ENCODE results near the gene BHLHE23.

- TF ChIP-seq CTCF (IDR thresholded peaks at IDR 0.05): no peak
- no peak for TF ChIP-seq POLR2AphosphoS5 (IDR thresholded peaks at IDR 0.05)
- TF ChIP-seq POLR2A (IDR thresholded peaks at IDR 0.05): no peak
These were observed 31.0 kb upstream of the BHLHE23 start for GRCh38 chr20:63037669-63038268.

Data from prostate gland (tissue), 2 donors.